A549 (cell line): ENCODE results near the gene IZUMO2.

Experiments used
- BHLHE40 ChIP-seq: IDR thresholded peaks from 2 replicates; pipeline ENCODE4 v1.6.1; 2012; ENCODE audit warnings: low read depth, low read length, inconsistent platforms
- CHD2 ChIP-seq: fragments of 150-350 bp; IDR thresholded peaks from 2 replicates; pipeline ENCODE4 v1.6.1; 2014; ENCODE audit warnings: low read length; ENCODE audit not compliant: partially characterized antibody
- CTCF ChIP-seq: fragments of >200 bp; sonication (Bioruptor Twin); formaldehyde crosslinking; IDR thresholded peaks from 3 replicates; pipeline ENCODE4 v1.5.1; 2016
- EHMT2 ChIP-seq: fragments of 200-600 bp; sonication (generic); IDR thresholded peaks from 2 replicates; pipeline ENCODE4 v1.6.1; 2016; ENCODE audit warnings: antibody characterized with exemption, low read depth, mild to moderate bottlenecking, moderate library complexity
- HDAC2 ChIP-seq: fragments of 200-600 bp; sonication (generic); IDR thresholded peaks from 2 replicates; pipeline ENCODE4 v1.6.1; 2016
- JUNB ChIP-seq: fragments of >200 bp; sonication (Bioruptor Twin); formaldehyde crosslinking; IDR thresholded peaks from 2 replicates; pipeline ENCODE4 v1.6.1; 2016
- KDM5A ChIP-seq: fragments of 200-600 bp; sonication (generic); IDR thresholded peaks from 2 replicates; pipeline ENCODE4 v1.6.1; 2016; ENCODE audit warnings: antibody characterized with exemption, mild to moderate bottlenecking
- MYC ChIP-seq: IDR thresholded peaks from 2 replicates; pipeline ENCODE4 v1.6.1; 2012; ENCODE audit warnings: mild to moderate bottlenecking, inconsistent platforms, low read length, improper control_type of control experiment, borderline replicate concordance
- POLR2A ChIP-seq: IDR thresholded peaks from 2 replicates; pipeline ENCODE4 v1.6.1; 2012; ENCODE audit warnings: mild to moderate bottlenecking, low read length
- POLR2AphosphoS2 ChIP-seq: conservative IDR thresholded peaks from 2 replicates; pipeline ENCODE4 v1.6.1; 2012; ENCODE audit warnings: low read length, improper control_type of control experiment, inconsistent platforms
- RAD21 ChIP-seq, 2 experiments: fragments of >200 bp in 1 of 2; sonication (Bioruptor Twin) in 1 of 2; formaldehyde crosslinking in 1 of 2; IDR thresholded peaks in 1 of 2; conservative IDR thresholded peaks in 1 of 2; 2 replicates in 1 of 2; 3 replicates in 1 of 2; pipeline ENCODE4 v1.6.1; 2012 to 2018; ENCODE audit warnings: inconsistent platforms in 1 of 2
- REST ChIP-seq: fragments of 200-600 bp; sonication (generic); IDR thresholded peaks from 2 replicates; pipeline ENCODE4 v1.6.1; 2016; ENCODE audit warnings: antibody characterized with exemption, mild to moderate bottlenecking, moderate library complexity
- TF ChIP-seq, protein P1 (sequence below): fragments of 450-650 bp; IDR thresholded peaks from 2 replicates; pipeline ENCODE4 v1.6.1; 2014; ENCODE audit warnings: antibody characterized with exemption
- TF ChIP-seq, protein P2 (sequence below): IDR thresholded peaks from 2 replicates; pipeline ENCODE4 v1.6.1; 2012

DNA sequence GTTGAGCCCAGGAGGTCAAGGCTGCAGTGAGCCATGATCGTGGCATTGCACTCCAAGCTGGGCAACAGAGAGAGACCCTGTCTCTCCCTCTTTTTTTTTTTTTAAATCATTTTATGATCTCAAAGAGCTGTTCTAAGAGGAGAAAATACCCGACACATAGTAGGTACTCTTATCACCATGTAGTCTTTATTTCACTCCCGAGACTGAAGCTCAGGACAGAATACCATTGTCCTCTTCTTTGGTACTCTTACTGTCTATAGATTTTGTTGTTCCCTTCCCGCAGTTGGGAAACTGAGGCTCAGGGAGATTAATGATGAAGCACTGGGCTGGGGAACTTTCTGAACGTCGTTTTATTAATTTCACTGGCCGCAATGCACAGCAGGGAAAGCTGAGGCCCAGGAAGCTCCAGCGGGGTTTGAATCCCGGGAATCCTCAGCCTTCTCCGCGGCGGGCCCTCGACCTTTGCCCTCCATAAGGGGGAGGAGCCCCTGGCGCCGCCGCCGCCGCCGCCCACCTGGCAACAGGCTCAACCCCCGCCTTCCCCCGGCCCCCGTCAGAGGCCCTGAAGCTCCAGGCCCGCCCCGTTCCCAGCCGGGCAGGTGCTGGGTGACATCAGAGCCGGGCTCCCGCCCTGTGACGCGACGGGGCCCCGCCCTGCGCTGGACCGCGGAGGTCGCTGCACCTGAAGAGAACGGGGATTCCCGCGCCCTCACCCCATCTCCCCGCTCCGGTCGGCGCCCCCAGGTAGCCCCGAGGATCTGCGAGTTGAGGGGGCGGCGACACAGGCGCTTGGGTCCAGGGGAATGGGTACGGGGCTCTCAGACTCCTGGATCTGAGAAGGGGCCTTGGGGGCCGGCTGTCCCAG, 42.0 kb upstream of the IZUMO2 start:
- TF ChIP-seq POLR2AphosphoS2: no peak
- TF ChIP-seq CTCF: no peak
- no peak for TF ChIP-seq EHMT2
- TF ChIP-seq HDAC2: no peak
- no peak for TF ChIP-seq MYC
- no peak for TF ChIP-seq POLR2A
- TF ChIP-seq CHD2: no peak
- TF ChIP-seq, protein P1, sequence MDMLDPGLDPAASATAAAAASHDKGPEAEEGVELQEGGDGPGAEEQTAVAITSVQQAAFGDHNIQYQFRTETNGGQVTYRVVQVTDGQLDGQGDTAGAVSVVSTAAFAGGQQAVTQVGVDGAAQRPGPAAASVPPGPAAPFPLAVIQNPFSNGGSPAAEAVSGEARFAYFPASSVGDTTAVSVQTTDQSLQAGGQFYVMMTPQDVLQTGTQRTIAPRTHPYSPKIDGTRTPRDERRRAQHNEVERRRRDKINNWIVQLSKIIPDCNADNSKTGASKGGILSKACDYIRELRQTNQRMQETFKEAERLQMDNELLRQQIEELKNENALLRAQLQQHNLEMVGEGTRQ: no peak
- TF ChIP-seq, protein P2, sequence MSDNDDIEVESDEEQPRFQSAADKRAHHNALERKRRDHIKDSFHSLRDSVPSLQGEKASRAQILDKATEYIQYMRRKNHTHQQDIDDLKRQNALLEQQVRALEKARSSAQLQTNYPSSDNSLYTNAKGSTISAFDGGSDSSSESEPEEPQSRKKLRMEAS: no peak
- TF ChIP-seq KDM5A: no peak
- no peak for TF ChIP-seq REST
- no peak for TF ChIP-seq RAD21 (conservative IDR thresholded peaks at IDR 0.05 in 1 of 2, IDR thresholded peaks at IDR 0.05 in 1 of 2)
- no peak for TF ChIP-seq JUNB
- no peak for TF ChIP-seq BHLHE40
